MM.1S (cell line): ENCODE results near the gene ANTKMT.

Experiments
- CTCF ChIP-seq: fragments of 300-600 bp; sonication (generic); IDR thresholded peaks from 2 replicates; pipeline ENCODE4 v1.5.1; 2016; ENCODE audit warnings: antibody characterized with exemption, low read length, mixed read lengths
- EZH2phosphoT487 ChIP-seq: fragments of 300-600 bp; sonication (generic); IDR thresholded peaks from 2 replicates; pipeline ENCODE4 v1.6.1; 2018; ENCODE audit warnings: antibody characterized with exemption, low read length

DNA sequence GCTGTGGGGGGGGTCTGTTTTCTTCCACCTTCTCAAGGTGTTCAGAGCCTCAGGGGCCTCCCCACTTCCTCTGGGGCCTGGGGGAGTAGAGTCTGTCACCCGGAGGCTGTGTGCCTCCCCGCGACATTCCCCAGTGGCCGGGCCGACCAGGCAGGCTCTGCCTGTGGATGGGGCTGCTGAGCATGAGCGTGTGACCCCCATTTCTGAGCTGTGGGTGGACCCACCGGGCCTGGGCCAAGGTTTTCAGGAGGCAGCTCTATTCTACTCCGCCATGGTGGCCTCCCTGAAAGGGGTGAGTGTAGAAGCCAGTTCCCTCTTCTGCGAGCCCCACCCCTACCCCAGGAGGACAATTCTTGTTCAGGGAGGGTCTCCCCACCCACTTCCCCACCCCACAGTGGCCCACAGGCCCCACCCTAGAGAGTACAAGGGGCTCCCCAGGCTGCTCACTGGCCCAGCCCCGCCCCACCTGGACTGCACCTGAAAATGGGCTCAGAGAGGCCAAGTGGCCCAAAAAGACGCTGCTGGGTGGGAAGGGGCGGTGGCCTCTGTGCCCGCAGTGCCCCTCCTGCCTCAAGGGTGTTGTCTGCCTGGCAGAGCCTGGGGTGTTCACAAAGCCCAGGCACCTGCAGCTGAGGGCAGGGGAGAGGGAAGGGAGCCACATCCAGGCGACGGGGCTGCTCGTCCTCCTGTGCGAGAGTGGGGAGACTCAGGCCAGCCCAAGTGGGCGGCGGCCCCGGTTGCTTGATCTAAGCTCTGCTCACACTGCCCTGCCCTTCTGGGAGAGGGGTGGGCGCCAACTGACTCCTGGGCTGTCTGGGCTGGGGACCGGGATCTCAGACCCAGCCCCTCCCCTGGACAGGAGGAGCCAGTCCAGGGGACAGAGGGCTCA is 40.9 kb downstream of the ANTKMT start:
- TF ChIP-seq CTCF (no peak), EZH2phosphoT487 (no peak)
